ENCODE results near the gene TDRD5.

GRCh38 chr1:179548666-179549367 lies 42.8 kb upstream of the TDRD5 start:
- no peak for TF ChIP-seq POLR2AphosphoS5 (IDR thresholded peaks at IDR 0.05; ENCODE audit: low read depth, low read length)
- TF ChIP-seq POLR2A (IDR thresholded peaks at IDR 0.05; ENCODE audit: low read depth, low read length), result no peak
- TF ChIP-seq TAF1 (IDR thresholded peaks at IDR 0.05; ENCODE audit: low read depth, low read length), result no peak
- no peak for TF ChIP-seq SPI1 (IDR thresholded peaks at IDR 0.05; ENCODE audit: low read depth, low read length)
- no peak for TF ChIP-seq PAX5 (IDR thresholded peaks at IDR 0.05; ENCODE audit: insufficient read depth, low read length, severe bottlenecking)
- no peak for TF ChIP-seq POU2F2 (IDR thresholded peaks at IDR 0.05; ENCODE audit: low read depth, low read length)
